ENCODE results near the gene EPHB2.

Gene EPHB2

DNA sequence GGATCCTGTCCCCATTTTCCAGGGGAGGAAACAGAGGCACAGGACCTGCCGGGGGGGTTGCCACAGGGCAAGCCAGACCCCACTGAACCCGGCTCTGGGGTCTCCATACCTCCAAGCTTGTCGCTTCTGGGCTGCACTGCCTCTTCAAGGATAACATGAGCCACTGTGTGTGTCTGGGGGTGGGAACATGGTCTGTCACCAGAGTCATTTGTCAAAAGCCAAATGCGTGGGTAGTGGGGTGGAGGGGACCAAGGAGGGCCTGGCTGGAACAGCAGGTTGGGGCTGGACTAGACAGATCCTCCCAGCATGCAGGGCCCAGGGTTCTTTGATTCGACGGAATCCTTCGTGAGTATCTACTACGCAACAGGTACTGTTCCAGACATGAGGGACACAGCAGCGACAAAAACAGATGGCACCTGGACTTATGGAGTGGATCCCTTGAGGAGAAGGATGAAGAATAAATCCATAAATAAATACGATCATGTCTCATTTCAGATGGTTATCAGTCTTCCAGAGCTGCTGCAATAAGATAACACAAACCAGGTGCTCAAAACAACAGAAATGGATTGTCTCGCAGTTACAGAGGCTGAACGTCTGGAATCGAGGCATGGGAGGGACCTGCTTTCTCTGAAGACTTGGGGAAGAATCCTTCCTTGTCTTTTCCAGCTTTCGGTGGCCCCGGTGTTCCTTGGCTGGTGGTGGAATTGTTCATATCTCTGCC, 28.9 kb upstream of the EPHB2 start:
- FAIRE-seq (no peak), DNase-seq (ENCODE audit: insufficient read length, low spot score) (no peak)
- TF ChIP-seq, protein P1, sequence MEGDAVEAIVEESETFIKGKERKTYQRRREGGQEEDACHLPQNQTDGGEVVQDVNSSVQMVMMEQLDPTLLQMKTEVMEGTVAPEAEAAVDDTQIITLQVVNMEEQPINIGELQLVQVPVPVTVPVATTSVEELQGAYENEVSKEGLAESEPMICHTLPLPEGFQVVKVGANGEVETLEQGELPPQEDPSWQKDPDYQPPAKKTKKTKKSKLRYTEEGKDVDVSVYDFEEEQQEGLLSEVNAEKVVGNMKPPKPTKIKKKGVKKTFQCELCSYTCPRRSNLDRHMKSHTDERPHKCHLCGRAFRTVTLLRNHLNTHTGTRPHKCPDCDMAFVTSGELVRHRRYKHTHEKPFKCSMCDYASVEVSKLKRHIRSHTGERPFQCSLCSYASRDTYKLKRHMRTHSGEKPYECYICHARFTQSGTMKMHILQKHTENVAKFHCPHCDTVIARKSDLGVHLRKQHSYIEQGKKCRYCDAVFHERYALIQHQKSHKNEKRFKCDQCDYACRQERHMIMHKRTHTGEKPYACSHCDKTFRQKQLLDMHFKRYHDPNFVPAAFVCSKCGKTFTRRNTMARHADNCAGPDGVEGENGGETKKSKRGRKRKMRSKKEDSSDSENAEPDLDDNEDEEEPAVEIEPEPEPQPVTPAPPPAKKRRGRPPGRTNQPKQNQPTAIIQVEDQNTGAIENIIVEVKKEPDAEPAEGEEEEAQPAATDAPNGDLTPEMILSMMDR (IDR thresholded peaks at IDR 0.05; ENCODE audit: insufficient read depth, missing control alignments), result no peak

DNA sequence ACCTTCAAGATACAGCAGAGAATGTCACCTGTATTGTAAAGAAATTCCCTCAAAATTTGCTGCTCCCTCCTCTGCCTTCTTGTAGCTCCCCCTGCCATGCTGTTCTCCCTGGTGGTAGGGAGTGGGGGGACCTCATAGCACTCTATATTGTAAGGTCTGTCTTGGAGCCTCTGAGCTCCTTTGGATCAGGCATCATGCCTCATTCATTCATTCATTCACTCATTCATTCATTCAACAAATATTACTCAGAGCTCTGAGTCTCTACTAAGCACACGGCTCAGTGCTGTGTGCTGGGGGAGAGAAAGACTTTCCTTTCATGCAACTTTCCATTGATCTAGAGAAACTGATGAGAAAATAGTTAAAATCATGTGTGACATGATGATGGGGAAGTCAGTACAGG, 27.1 kb upstream of the EPHB2 start:
- TF ChIP-seq, protein P1 (IDR thresholded peaks at IDR 0.05; ENCODE audit: insufficient read depth, missing control alignments), result no peak

DNA sequence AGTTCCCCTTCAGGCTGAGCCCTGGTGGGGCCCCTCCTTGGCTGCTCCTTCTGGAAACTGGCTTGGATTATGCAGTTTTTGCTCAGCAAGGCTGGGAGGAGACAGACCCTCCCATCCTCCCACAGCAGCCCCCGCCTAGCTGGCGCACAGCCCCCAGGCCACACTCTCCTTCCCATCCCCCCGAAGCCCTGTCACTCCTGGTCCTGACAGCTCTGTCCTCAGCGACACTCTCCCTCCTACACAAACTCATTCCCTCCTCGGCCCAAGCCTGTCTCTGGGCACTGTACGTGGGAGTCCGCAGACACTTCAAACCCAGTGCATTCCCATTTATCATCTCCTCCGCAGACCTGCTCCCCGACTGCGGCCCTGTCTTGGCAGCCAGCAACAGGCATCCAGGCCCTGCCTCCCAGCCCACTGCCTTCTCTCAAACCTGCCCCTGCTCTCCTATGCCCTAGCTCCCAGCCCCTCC, 25.0 kb upstream of the EPHB2 start:
- DNase-seq (ENCODE audit: insufficient read length, low spot score), result no peak
- no peak for FAIRE-seq
- TF ChIP-seq, protein P1 (IDR thresholded peaks at IDR 0.05; ENCODE audit: insufficient read depth, missing control alignments), result no peak

More for the DNA sequence above, 27.1 kb upstream of the EPHB2 start:
- DNase-seq (ENCODE audit: insufficient read length, low spot score), result no peak
- no peak for FAIRE-seq

DNA sequence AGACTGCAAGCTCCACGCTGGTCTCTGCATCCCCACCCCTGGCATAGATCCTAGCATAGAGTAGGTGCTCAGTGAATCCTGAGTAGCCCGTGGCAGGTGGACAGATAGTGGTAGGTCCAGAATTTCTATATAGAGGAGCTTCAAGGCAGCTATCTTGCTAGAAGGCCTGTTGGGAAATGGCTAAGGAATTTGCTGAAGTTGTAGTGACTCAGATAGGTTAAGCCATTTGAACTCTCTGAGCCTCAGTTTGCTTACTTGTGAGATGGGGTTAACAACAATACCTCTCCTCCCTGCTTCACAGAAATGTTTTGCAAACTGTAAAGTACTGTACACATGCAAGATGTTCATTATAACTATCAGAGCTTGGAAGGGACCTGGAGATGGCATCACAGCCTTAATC, 23.4 kb upstream of the EPHB2 start:
- no peak for FAIRE-seq
- no peak for DNase-seq (ENCODE audit: insufficient read length, low spot score)
- TF ChIP-seq, protein P1 (IDR thresholded peaks at IDR 0.05; ENCODE audit: insufficient read depth, missing control alignments), result no peak

DNA sequence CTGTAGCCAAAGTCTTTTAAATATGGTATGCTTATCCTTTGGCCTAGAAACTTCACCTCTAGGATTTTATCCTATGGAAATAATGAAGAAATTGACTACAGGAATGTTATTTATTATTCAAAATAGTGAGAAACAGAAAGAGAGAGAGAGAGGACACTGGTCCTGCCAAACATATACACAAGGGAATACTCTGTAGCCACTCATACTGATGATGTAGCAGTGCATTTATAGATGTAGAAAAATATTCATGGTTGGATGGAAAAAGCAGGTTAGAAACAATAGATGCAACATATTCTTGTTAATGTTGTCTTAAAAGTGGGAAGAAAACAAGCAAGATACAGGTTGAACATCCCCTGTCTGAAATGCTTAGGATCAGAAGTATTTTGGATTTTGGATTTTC, 22.2 kb upstream of the EPHB2 start:
- FAIRE-seq, result no peak
- TF ChIP-seq, protein P1 (IDR thresholded peaks at IDR 0.05; ENCODE audit: insufficient read depth, missing control alignments), result no peak
- no peak for DNase-seq (ENCODE audit: insufficient read length, low spot score)

DNA sequence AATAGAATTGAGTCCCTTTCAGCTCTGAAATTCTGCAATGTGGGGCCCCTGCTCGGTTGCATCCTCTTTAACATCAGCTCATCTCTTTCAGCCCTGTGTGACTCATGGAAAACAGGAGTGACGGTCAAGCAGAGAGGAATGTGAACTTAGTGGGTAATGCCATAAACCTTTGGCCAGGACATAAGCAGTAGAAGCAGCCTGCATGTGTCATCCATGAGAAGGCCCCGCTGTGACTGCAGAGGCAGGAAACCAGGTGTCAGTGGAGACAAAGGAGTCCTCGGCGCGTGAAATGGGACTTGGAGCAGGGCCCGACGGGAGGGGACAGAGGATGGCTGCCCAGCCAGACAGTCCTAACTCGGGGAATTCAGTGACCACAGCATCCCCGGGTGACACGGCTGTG, 21.1 kb upstream of the EPHB2 start:
- TF ChIP-seq, protein P1 (IDR thresholded peaks at IDR 0.05; ENCODE audit: insufficient read depth, missing control alignments), result no peak
- no peak for DNase-seq (ENCODE audit: insufficient read length, low spot score)
- no peak for FAIRE-seq

DNA sequence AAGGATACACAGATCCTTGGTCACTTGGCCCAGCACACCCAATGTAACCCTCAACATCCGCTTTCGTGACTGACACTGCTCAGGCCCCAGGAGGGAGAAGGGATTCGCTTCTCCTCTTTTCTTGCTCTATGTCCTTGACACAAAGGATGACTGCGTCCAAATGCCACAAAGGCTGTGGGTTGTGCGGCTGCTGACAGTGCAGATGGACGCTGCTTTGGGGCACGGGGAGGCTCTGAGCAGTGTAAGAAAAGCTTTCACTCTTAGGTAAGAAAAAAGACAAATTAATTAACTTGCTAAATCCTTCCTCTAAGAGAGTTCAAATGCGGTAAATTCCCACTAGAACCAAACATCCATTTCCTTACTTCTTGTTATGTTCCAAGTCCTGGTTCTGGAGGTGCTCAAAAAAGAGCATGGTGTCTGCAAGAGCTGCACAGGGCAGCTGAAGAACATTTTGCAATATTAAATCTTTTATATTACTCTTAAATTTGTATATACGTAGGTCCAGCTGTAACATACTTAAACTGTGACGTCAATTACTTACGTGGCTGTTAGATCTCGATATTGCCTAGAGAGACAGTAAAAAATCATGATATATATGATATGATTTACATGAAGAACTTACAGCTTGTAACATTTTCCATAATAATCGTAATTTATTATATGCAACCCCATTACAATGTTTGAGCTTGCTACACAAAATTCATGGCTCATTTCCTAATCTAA, 19.4 kb upstream of the EPHB2 start:
- DNase-seq (ENCODE audit: insufficient read length, low spot score) (no peak), FAIRE-seq (no peak)
- TF ChIP-seq, protein P1 (IDR thresholded peaks at IDR 0.05; ENCODE audit: insufficient read depth, missing control alignments), result no peak
